Skeletal muscle tissue (tissue), 4 donors: ENCODE data around the gene MEIS2. TPM values are rescaled to one million over a fixed set of nuclear protein-coding genes. Genes with fewer than 3 reads are reported as not detected.
"Not testable (repeated sequence)": the region's sequence is repeated elsewhere in the genome, so short reads cannot be mapped to it uniquely, and the experiment has no call there.

Source experiments
- H3K27ac ChIP-seq: one replicate; pipeline ENCODE4 v1.7.0; 2013; ENCODE audit warnings: mild to moderate bottlenecking, low read depth, low read length, inconsistent platforms
- H3K27me3 ChIP-seq, 3 donors: one replicate each; pipeline ENCODE4 v1.7.0; 2013; ENCODE audit warnings: low read length in 3 of 3; ENCODE audit not compliant: control insufficient read depth in 3 of 3, insufficient read depth in 3 of 3
- H3K36me3 ChIP-seq, 3 donors: one replicate each; pipeline ENCODE4 v1.7.0; 2013; ENCODE audit warnings: low read length in 3 of 3; ENCODE audit not compliant: control insufficient read depth in 3 of 3, insufficient read depth in 3 of 3
- H3K4me1 ChIP-seq, 3 donors: one replicate each; pipeline ENCODE4 v1.7.0; 2013; ENCODE audit warnings: low read length in 3 of 3, mild to moderate bottlenecking in 3 of 3; ENCODE audit not compliant: control insufficient read depth in 3 of 3, insufficient read depth in 3 of 3
- H3K4me3 ChIP-seq, 3 donors: one replicate each; pipeline ENCODE4 v1.7.0; 2013; ENCODE audit warnings: low read length in 3 of 3
- H3K9ac ChIP-seq, 3 donors: one replicate each; pipeline ENCODE4 v1.7.0; 2013; ENCODE audit warnings: low read length in 3 of 3, mild to moderate bottlenecking in 3 of 3, moderate library complexity in 2 of 3, low read depth in 1 of 3
- H3K9me3 ChIP-seq, 3 donors: one replicate each; pipeline ENCODE4 v1.7.0; 2013; ENCODE audit warnings: low read length in 3 of 3; ENCODE audit not compliant: control insufficient read depth in 3 of 3
- total RNA-seq: library from RNA; depleted of rRNA; stranded (reverse); fragments of >200 nt; gene quantifications from one replicate; pipeline ENCODE4 v1.2.3, GENCODE V29; 2014
- donor health status: Osteomylitis.

The MEIS2 gene
- total RNA-seq, 1 donor from 2014 or later = 4.2 TPM

GRCh38 chr15:37002041-37002672 is 98.2 kb downstream of the MEIS2 start:
- no peaks in the 10 kb centered on the region for H3K4me1 ChIP-seq
- H3K9ac ChIP-seq = no peak overlapping the region
- H3K27ac ChIP-seq = no peak overlapping the region
- H3K27me3 ChIP-seq = no peaks in the 10 kb centered on the region
- H3K36me3 ChIP-seq = no peaks in the 10 kb centered on the region
- no peak overlapping the region for H3K4me3 ChIP-seq
- H3K9me3 ChIP-seq = peaks cover 0 to 2% (median 0%) of the 10 kb centered on the region in 3 donors

GRCh38 chr15:37001417-37001816 is 98.9 kb downstream of the MEIS2 start:
- H3K4me1 ChIP-seq = no peaks in the 10 kb centered on the region
- H3K27ac ChIP-seq = no peak overlapping the region
- H3K27me3 ChIP-seq = no peaks in the 10 kb centered on the region
- no peak overlapping the region for H3K4me3 ChIP-seq
- no peak overlapping the region for H3K9ac ChIP-seq
- peaks cover 0 to 2% (median 0%) of the 10 kb centered on the region in 3 donors for H3K9me3 ChIP-seq
- H3K36me3 ChIP-seq = no peaks in the 10 kb centered on the region

- Histone ChIP-seq H3K4me3 (no peak overlapping the region), H3K4me1 (no peaks in the 10 kb centered on the region), H3K27me3 (no peaks in the 10 kb centered on the region), H3K9me3 (peaks cover 0 to 2% (median 0%) of the 10 kb centered on the region in 3 donors), H3K27ac (no peak overlapping the region), H3K36me3 (no peaks in the 10 kb centered on the region), H3K9ac (no peak overlapping the region)
These were observed 100.6 kb downstream of the MEIS2 start for GRCh38 chr15:36999778-37000177.

GRCh38 chr15:36996538-36997181 is 103.7 kb downstream of the MEIS2 start:
- no peak overlapping the region for H3K27ac ChIP-seq

GRCh38 chr15:36996121-36996520 is 104.2 kb downstream of the MEIS2 start:
- H3K27me3 ChIP-seq = no peaks in the 10 kb centered on the region
- no peak overlapping the region for H3K27ac ChIP-seq
- H3K9me3 ChIP-seq = no peaks in the 10 kb centered on the region
- H3K4me1 ChIP-seq = no peaks in the 10 kb centered on the region
- no peaks in the 10 kb centered on the region for H3K36me3 ChIP-seq
- no peak overlapping the region for H3K4me3 ChIP-seq
- no peak overlapping the region for H3K9ac ChIP-seq

More at GRCh38 chr15:36996538-36997181, 103.7 kb downstream of the MEIS2 start:
- Histone ChIP-seq H3K27me3 (no peaks in the 10 kb centered on the region), H3K36me3 (no peaks in the 10 kb centered on the region), H3K4me1 (no peaks in the 10 kb centered on the region), H3K9me3 (no peaks in the 10 kb centered on the region), H3K9ac (no peak overlapping the region), H3K4me3 (no peak overlapping the region)

- Histone ChIP-seq H3K4me3 (no peak overlapping the region), H3K9me3 (no peaks in the 10 kb centered on the region), H3K4me1 (no peaks in the 10 kb centered on the region), H3K36me3 (no peaks in the 10 kb centered on the region), H3K27me3 (no peaks in the 10 kb centered on the region), H3K27ac (no peak overlapping the region), H3K9ac (no peak overlapping the region)
These were observed 105.6 kb downstream of the MEIS2 start for GRCh38 chr15:36994790-36995189.

- Histone ChIP-seq H3K27ac (no peak overlapping the region), H3K27me3 (no peaks in the 10 kb centered on the region), H3K9me3 (no peaks in the 10 kb centered on the region), H3K36me3 (no peaks in the 10 kb centered on the region), H3K4me3 (no peak overlapping the region), H3K4me1 (no peaks in the 10 kb centered on the region), H3K9ac (no peak overlapping the region)
These were observed 107.9 kb downstream of the MEIS2 start for GRCh38 chr15:36992454-36992853.

- Histone ChIP-seq H3K27me3 (no peaks in the 10 kb centered on the region), H3K9me3 (no peaks in the 10 kb centered on the region), H3K4me1 (no peaks in the 10 kb centered on the region), H3K36me3 (no peaks in the 10 kb centered on the region), H3K9ac (no peak overlapping the region), H3K4me3 (no peak overlapping the region), H3K27ac (no peak overlapping the region)
These were observed 111.4 kb downstream of the MEIS2 start for GRCh38 chr15:36988947-36989346.

GRCh38 chr15:36982430-36982829 is 117.9 kb downstream of the MEIS2 start:
- no peak overlapping the region for H3K9ac ChIP-seq
- H3K9me3 ChIP-seq = no peaks in the 10 kb centered on the region
- no peak overlapping the region for H3K27ac ChIP-seq
- no peaks in the 10 kb centered on the region for H3K4me1 ChIP-seq
- no peaks in the 10 kb centered on the region for H3K27me3 ChIP-seq
- H3K4me3 ChIP-seq = no peak overlapping the region
- no peaks in the 10 kb centered on the region for H3K36me3 ChIP-seq

GRCh38 chr15:36980281-36980680 is 120.1 kb downstream of the MEIS2 start:
- not testable (repeated sequence) for H3K9ac ChIP-seq, H3K27ac ChIP-seq, H3K4me1 ChIP-seq, H3K27me3 ChIP-seq, H3K4me3 ChIP-seq, H3K36me3 ChIP-seq, H3K9me3 ChIP-seq
